ENCODE measurements around the gene BASP1. TPM values are rescaled to one million over a fixed set of nuclear protein-coding genes. Genes with fewer than 3 reads are reported as not detected.

BASP1 gene
- total RNA-seq, 1 donor from 2014 or later: 86.3 TPM

DNA sequence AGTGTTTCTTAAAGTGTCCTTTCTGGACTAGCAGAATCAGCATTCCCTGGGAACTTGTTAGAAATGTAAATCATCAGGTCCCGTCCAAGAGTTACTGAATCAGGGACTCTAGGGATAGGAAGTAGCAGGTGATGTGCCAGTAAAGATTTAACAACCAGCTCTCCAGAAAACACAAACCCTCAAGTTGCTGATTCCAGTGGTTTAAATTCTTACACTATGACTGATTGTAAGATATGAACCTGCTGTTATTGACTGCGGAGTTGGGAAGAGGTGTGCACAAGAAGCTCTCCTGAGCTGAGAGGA, 39.1 kb upstream of the BASP1 start:
- TF ChIP-seq, protein P1, sequence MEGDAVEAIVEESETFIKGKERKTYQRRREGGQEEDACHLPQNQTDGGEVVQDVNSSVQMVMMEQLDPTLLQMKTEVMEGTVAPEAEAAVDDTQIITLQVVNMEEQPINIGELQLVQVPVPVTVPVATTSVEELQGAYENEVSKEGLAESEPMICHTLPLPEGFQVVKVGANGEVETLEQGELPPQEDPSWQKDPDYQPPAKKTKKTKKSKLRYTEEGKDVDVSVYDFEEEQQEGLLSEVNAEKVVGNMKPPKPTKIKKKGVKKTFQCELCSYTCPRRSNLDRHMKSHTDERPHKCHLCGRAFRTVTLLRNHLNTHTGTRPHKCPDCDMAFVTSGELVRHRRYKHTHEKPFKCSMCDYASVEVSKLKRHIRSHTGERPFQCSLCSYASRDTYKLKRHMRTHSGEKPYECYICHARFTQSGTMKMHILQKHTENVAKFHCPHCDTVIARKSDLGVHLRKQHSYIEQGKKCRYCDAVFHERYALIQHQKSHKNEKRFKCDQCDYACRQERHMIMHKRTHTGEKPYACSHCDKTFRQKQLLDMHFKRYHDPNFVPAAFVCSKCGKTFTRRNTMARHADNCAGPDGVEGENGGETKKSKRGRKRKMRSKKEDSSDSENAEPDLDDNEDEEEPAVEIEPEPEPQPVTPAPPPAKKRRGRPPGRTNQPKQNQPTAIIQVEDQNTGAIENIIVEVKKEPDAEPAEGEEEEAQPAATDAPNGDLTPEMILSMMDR (IDR thresholded peaks at IDR 0.05; ENCODE audit: unreplicated experiment): no peak
- Mint-ChIP-seq H3K27me3 (no peaks in the 10 kb centered on the region), H3K4me1 (ENCODE audit: low read depth) (peaks cover 9% of the 10 kb centered on the region), H3K27ac (no peak overlapping the region), H3K36me3 (ENCODE audit: insufficient read depth) (no peaks in the 10 kb centered on the region), H3K9me3 (ENCODE audit: low read depth) (no peaks in the 10 kb centered on the region), H3K4me3 (ENCODE audit: low read depth) (no peak overlapping the region)
- no peak for DNase-seq (ENCODE audit: low spot score, unreplicated experiment)

DNA sequence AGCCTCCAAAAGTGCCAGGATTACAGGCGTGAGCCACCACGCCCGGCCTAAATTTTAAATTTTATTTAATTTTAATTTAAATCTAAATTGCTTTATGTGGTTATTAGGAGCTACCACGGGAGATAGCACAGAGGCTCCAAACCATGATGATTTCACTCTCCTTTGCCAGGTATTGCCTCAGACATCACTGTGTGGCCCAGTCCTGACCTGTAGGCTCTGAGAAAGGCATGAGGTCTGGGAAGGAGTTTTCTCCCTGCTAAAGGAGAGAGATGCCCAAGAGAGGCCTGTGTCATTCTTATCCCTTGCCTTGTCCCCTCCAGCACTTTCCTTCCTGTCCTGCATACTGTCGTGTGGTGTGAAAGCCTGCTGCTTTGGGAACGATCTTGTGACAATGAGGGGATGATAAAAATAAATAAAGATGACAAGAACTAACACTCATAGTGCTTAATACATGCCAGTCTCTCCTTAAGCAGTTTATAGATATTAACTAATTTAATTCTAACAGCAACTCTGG, 37.0 kb upstream of the BASP1 start:
- Mint-ChIP-seq H3K4me3 (ENCODE audit: low read depth) (no peak overlapping the region), H3K36me3 (ENCODE audit: insufficient read depth) (no peaks in the 10 kb centered on the region), H3K27me3 (no peaks in the 10 kb centered on the region), H3K4me1 (ENCODE audit: low read depth) (peaks cover 9% of the 10 kb centered on the region), H3K9me3 (ENCODE audit: low read depth) (no peaks in the 10 kb centered on the region), H3K27ac (no peak overlapping the region)
- TF ChIP-seq, protein P1 (IDR thresholded peaks at IDR 0.05; ENCODE audit: unreplicated experiment): no peak
- DNase-seq (ENCODE audit: low spot score, unreplicated experiment): no peak

DNA sequence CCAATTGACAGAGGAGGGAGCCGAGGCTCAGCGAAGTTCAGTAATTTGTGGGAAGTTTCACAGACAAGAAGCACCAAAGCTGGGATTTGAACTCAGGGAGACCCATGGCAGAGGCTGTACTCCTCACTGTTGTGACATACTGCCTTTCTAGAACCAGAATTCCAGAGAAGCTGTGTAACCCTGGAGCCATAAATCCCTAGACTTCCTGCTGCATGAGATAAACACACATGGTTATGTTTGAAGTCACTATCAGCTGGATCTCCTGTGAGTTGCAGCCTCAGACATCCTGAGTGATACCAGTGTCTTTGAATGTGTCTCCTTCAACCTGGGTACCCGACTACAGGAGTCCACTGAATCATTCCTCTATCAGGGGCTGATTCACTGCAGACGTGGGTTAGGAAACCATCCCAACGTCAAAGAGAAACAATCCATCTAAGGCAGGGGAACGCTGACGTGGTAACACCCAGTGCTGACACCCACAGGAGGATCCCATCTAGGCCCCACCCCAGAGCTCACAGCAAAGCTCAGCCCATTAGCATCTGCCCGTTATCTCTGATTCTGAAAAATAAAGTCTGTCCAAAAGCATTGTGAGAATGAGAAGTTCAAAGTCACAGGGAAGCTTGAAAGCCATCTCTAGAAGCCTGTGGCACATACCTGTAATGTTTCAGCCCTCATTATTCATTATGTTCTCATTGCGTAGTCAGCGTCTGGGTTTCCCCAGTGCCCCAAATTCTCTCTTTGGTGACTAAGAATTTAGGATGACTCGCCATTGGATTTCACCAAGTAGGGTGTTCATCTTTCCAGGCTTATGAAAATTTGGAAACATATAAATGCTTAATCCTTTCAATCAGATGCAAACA, 36.3 kb upstream of the BASP1 start:
- H3K36me3 Mint-ChIP-seq (ENCODE audit: insufficient read depth): no peaks in the 10 kb centered on the region
- H3K27me3 Mint-ChIP-seq: no peaks in the 10 kb centered on the region
- peaks cover 9% of the 10 kb centered on the region for H3K4me1 Mint-ChIP-seq (ENCODE audit: low read depth)
- no peak overlapping the region for H3K4me3 Mint-ChIP-seq (ENCODE audit: low read depth)
- no peak for DNase-seq (ENCODE audit: low spot score, unreplicated experiment)
- H3K9me3 Mint-ChIP-seq (ENCODE audit: low read depth): no peaks in the 10 kb centered on the region
- no peak overlapping the region for H3K27ac Mint-ChIP-seq
- TF ChIP-seq, protein P1 (IDR thresholded peaks at IDR 0.05; ENCODE audit: unreplicated experiment): no peak

DNA sequence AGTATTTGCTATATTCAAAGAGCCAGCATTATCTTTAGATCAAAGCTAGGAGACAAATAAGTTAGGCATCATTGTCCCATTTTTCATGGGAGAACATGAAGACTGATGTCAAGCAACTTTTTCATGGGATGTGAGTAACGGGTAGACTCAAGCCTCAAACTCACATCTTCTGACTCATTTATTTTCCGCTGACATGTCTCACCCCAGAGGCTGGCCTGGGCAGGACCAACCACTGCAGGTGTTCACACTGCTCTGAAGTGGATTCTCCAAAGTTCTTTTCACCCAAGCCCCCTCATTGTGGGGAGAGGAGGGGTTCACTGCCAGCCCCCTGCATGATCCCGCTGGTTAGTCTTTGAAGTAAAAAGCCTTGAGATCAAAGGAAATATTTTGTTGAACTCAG, 34.9 kb upstream of the BASP1 start:
- Mint-ChIP-seq H3K27ac (no peak overlapping the region), H3K36me3 (ENCODE audit: insufficient read depth) (no peaks in the 10 kb centered on the region), H3K4me1 (ENCODE audit: low read depth) (peaks cover 9% of the 10 kb centered on the region), H3K27me3 (peaks cover 9% of the 10 kb centered on the region), H3K9me3 (ENCODE audit: low read depth) (no peaks in the 10 kb centered on the region), H3K4me3 (ENCODE audit: low read depth) (no peak overlapping the region)
- TF ChIP-seq, protein P1 (IDR thresholded peaks at IDR 0.05; ENCODE audit: unreplicated experiment): no peak
- DNase-seq (ENCODE audit: low spot score, unreplicated experiment): no peak

DNA sequence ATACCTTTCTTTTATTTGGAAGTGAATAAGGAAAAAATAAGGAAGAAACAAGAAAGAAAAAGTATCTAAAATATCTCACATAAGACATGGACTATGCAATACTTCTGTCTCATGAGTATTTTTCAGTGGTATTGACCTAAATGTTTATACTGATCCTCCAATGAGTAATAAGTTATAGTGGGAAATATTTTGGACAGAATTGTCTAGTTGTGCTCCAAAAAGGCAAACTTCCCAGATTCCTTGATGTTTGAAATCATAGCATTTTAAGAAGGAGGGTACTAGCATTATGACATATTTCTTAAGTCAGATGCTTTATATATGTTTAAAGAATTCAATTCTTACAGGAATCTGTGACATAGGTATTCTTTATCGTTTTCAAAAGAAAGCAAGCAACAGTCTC, 34.5 kb upstream of the BASP1 start:
- Mint-ChIP-seq H3K4me3 (ENCODE audit: low read depth) (no peak overlapping the region), H3K36me3 (ENCODE audit: insufficient read depth) (no peaks in the 10 kb centered on the region), H3K27me3 (peaks cover 11% of the 10 kb centered on the region), H3K4me1 (ENCODE audit: low read depth) (peaks cover 7% of the 10 kb centered on the region), H3K27ac (no peak overlapping the region), H3K9me3 (ENCODE audit: low read depth) (no peaks in the 10 kb centered on the region)
- TF ChIP-seq, protein P1 (IDR thresholded peaks at IDR 0.05; ENCODE audit: unreplicated experiment): no peak
- DNase-seq (ENCODE audit: low spot score, unreplicated experiment): no peak

All from progenitor cell of endocrine pancreas (in vitro differentiated cells).